Esophagus muscularis mucosa (tissue), 3 donors: Measurements from ENCODE around the gene RPL34.

ENCODE experiments used
- POLR2A ChIP-seq: fragments of 450-650 bp; IDR thresholded peaks from one replicate; pipeline ENCODE4 v1.6.1; 2017; ENCODE audit warnings: antibody characterized with exemption, moderate library complexity, mild to moderate bottlenecking, low read depth
- POLR2AphosphoS5 ChIP-seq, 2 donors: sonication (generic); formaldehyde crosslinking; IDR thresholded peaks; one replicate each; pipeline ENCODE4 v1.6.1; 2017; ENCODE audit warnings: antibody characterized with exemption in 2 of 2
- TF ChIP-seq, protein P1 (sequence below), 3 experiments: fragments of 200-600 bp in 2 of 3; fragments of 450-650 bp in 1 of 3; sonication (generic) in 2 of 3; IDR thresholded peaks; one replicate each; pipeline ENCODE4 v1.5.1; 2017 to 2019; ENCODE audit warnings: antibody characterized with exemption in 3 of 3, mild to moderate bottlenecking in 2 of 3, moderate library complexity in 1 of 3

DNA sequence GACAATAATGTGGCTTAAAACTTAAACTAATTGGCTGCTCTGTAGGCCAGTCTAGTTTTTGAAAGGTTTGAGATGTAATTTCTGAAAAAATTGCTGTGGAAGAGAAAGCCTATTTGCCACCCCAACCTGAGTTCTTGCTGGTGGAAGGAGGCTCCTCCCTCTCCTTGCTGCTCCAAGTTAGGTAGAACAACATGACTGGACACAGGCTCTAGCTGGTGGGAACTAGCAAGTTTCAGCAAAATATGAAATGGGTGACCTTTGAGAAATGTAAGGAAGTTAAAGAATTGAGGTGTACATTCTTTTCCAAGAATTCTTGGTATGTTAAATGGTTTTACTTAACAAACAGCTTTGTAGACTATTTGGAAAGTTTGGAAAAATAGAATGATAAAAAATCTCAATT is 8.0 kb downstream of the RPL34 start:
- TF ChIP-seq, protein P1, sequence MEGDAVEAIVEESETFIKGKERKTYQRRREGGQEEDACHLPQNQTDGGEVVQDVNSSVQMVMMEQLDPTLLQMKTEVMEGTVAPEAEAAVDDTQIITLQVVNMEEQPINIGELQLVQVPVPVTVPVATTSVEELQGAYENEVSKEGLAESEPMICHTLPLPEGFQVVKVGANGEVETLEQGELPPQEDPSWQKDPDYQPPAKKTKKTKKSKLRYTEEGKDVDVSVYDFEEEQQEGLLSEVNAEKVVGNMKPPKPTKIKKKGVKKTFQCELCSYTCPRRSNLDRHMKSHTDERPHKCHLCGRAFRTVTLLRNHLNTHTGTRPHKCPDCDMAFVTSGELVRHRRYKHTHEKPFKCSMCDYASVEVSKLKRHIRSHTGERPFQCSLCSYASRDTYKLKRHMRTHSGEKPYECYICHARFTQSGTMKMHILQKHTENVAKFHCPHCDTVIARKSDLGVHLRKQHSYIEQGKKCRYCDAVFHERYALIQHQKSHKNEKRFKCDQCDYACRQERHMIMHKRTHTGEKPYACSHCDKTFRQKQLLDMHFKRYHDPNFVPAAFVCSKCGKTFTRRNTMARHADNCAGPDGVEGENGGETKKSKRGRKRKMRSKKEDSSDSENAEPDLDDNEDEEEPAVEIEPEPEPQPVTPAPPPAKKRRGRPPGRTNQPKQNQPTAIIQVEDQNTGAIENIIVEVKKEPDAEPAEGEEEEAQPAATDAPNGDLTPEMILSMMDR (IDR thresholded peaks at IDR 0.05): no peak
- TF ChIP-seq POLR2AphosphoS5 (IDR thresholded peaks at IDR 0.05) (no peak), POLR2A (no peak)
